HG03378 (cell line): Measurements from ENCODE around the gene RANBP10.

Experiments used
- ATAC-seq: cut with Tn5 transposase; IDR thresholded peaks from one replicate; pipeline ENCODE4 v1.9.1; 2021; ENCODE audit warnings: mild to moderate bottlenecking, moderate library complexity; ENCODE audit not compliant: unreplicated experiment

The RANBP10 gene

DNA sequence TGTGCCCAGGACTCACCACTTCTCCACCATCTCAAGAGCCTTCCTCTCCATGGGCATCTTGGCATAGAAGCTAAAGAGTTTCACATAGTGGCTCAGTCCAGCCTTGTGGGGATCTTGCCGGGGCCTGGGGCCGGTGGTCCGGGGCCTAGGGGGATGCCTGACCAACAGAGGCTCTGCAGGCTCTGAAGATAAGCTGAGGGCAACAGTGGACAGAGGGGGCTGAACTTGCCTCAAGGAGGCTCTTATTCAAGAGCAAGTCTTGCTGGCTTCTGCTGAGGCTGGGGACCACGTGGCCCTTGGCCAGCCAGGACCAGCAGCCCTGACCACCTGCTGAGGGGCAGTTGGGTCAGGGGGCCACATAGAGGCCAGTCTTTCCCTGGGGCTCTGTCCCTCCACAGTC lies 22.3 kb upstream of the RANBP10 start:
- ATAC-seq: no peak

- ATAC-seq: no peak
Measured at GRCh38 chr16:67825906-67826305, 19.5 kb upstream of the RANBP10 start.

GRCh38 chr16:67825119-67825518 lies 18.8 kb upstream of the RANBP10 start:
- no peak for ATAC-seq

DNA sequence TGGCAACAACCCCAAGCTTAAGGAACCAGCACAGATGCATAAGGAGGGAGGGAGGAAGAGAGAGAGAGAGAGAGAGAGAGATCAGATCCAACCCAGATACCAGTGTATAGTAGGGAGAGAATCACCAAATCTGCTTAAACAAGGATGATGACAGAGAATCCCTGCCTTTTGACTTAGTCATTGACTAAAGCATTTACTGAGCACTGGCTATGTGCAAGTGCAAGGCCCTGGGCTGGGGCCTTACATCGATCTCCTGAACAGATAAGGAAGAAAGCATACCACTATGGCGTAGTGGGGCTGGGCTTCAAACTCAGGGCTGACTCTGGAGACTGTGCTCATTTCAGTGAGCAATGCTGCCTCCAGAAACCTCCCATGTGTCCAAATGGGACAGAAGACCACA lies 16.2 kb upstream of the RANBP10 start:
- no peak for ATAC-seq

GRCh38 chr16:67820608-67821259 lies 14.4 kb upstream of the RANBP10 start:
- no peak for ATAC-seq

GRCh38 chr16:67814567-67814966 lies 8.2 kb upstream of the RANBP10 start:
- no peak for ATAC-seq

- no peak for ATAC-seq
Measured at GRCh38 chr16:67811899-67812298, 5.5 kb upstream of the RANBP10 start.

GRCh38 chr16:67807148-67807682 lies 855 bp upstream of the RANBP10 start:
- no peak for ATAC-seq

DNA sequence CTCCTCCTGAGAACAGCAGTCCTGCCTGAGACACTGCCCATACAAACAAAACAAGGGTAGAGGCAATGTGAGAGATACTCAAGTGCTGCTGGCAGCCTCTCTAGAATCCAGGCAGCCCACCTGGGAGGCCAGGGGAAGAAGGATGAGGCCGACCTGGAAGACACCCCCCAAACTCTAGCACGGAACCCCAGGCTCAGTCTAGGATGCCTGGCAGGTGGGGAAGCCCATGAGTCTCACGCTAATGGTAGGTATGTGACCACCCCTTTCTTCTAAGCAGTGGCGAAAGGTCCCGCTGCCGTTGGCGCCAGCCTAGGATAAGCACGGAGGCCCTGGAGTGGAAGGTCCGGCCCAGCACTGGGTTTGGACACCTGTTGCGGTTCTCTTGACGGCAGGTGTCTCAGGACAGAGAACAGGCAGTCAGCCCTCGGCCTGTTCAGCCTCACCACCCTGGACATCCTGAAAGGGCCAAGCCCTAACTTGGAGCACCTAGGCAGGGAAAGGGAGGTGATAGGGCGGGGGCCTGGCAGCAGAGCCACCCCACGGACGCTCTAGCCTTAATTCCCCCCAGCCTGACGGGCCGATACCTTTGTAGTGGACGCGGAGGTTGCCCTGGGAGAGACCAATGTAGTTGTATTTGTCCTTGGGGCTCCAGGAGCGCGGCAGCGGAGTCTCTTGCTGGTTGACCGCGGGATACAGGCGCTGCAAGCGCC lies 487 bp downstream of the RANBP10 start:
- no peak for ATAC-seq

DNA sequence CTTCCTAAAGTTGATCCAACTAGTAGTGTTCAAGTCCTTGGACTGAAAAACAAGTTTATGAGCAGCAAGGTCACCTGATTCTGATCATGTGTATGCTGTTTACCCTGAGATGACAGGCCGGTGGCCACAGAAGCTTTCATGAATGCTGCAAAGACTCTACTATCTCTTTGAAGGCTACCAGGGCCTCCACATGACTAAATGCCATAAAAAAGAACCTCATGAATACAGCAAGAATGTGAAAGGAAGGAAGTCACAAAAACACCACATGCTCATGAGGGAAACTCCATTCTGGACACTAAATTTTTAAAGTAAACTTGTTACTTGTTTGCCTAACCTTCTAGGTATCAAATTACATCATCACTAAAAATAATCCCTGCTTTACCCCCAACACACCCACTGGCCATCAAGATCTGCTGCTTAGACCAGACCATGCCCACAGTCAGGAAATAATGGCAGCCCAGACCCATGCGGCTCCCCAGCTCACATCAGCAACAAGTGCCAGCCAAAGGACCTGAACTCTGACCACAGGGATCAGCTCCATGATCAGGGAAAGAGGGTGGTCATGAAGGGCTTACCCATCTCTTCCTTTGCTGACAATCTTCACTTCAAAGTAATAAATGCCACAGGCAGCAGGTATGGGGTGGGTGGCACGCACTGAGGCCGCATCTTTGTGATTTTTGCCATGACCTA lies 1.4 kb downstream of the RANBP10 start:
- no peak for ATAC-seq

DNA sequence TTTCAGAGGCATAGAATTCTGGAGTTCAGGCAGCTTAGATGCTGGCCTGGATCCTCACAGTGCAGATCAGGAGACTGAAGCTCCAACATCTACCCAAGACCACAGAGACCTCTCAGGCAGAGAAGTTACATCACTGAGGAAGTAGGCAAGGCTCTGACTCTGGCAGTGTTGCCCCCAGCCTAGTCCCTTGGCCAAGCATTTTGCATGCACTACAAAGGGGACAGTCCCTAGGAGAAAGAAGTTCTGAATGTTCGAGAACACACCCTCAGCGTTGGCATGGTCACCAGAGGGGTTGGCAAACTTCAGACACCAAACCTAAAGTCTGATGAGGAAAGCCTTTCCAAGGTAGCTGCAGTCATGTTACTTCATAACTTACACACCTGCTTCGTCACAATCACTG lies 2.5 kb downstream of the RANBP10 start:
- no peak for ATAC-seq

- no peak for ATAC-seq
Measured at GRCh38 chr16:67801883-67802282, 4.5 kb downstream of the RANBP10 start.

GRCh38 chr16:67801241-67801640 lies 5.1 kb downstream of the RANBP10 start:
- ATAC-seq: no peak

DNA sequence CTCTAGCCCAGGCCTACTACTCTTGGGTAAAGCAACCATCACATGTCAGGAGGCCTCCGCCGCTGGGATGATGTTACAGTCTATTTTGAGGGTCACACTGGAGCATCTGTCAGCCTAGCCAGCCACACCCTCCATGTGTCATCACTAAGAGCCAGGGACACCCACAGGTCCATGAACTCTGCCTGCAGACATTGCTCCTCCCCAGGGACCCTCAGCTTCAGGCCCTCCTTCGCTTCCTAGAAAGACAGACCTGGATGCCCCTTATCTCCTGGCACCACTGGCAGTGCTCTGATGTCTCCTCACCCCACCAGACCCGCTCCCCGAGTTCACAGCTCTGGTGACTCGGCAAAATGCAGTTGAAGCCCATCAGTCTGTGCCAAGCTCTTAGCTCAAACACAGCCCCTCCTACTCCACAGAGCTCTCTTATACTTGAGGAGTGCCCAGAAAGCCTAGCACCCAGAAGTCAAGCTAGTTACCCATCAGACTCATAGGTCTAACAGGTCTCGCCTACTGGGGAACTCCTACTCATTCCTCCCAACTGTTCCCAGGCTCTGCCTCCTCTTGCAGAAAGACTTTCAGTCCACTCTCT lies 5.9 kb downstream of the RANBP10 start:
- no peak for ATAC-seq

- ATAC-seq: no peak
Measured at GRCh38 chr16:67796099-67796718, 10.2 kb downstream of the RANBP10 start.

GRCh38 chr16:67790071-67790470 lies 16.3 kb downstream of the RANBP10 start:
- ATAC-seq: no peak

DNA sequence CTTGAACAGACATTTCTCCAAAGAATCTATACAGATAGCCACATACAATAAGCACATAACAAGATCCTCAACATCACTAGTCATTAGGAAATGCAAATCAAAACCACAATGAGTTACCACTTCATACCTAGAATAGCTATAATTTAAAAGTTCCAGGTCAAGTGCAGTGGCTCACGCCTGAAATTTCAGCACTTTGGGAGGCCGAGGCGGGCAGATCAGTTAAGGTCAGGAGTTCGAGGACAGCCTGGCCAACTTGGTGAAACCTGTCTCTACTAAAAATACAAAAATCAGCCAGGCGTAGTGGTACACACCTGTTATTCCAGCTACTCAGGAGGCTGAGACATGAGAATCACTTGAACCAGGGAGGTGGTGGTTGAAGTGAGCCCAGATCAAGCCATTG lies 19.9 kb downstream of the RANBP10 start:
- no peak for ATAC-seq

DNA sequence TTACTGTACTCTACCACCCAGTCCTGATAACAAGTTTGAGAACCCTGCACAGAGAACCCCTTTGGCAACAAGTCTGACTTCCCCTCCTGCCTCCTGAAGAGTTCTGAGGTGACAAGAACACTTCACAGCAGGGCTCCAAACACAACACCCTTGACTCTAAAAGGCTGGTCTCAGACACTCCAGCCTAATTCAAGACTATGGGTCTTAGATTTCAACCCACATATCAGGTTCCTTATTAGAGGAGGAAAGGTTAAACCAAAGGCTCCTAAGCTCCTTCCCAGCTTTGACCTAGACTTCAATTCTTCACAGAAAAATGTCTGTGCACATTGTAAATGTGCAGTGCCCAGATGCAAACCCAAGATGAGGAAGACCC lies 23.0 kb downstream of the RANBP10 start:
- no peak for ATAC-seq

DNA sequence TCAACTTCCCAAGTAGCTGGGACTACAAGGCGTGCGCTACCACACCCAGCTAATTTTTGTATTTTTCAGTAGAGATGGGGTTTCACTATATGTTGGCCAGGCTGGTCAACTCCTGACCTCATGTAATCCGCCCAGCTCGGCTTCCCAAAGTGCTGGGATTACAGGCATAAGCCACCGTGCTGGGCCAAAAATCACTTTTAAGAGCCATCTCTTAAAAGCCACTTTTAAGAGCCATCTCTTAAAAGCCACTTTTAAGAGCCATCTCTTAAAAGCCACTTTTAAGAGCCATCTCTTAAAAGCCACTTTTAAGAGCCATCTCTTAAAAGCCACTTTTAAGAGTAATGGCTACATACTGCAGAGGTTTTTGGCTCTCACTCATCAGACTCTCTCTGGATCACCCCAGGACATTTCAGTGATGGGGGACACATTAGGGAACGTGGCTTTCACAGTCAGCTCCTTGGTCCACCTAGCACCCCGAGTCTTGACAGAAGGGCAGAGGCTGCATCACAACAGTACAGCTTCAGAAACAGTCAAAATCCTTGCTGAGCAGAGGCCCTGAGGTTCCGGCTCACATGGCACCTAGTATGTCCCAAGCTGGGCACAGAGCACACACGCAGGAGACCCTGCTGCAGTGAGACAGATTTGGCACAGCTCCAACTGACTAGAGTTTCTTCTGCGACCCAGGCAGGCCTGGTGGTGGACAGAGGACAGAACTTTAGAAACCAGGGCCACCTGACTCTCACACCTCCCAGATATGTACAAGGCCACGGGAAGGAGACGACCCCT lies 23.6 kb downstream of the RANBP10 start:
- no peak for ATAC-seq

DNA sequence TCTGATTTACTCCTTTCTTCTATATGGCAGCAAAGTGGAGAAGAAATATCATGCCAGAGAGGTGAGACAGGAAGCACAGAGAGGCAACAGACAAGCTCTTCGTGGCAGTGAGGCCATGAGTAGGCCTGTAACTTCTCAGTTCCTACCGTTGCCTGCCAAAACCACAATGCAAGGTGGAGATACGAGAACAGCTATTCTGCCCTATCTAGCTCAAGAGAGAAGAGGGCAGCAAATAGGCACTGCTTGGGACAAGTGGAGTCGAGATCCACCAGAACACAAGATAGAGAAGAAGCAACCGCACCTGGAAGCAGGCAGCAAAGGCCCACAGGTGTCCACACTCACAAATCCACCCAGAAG lies 24.8 kb downstream of the RANBP10 start:
- ATAC-seq: no peak
